GM12873 (cell line): ENCODE measurements around the gene KAT6B.

Source experiments
- CTCF ChIP-seq: IDR thresholded peaks from 2 replicates; pipeline ENCODE4 v1.5.1; 2012; ENCODE audit warnings: low read depth, mild to moderate bottlenecking, moderate library complexity, low read length, control low read depth; ENCODE audit not compliant: insufficient read depth; ENCODE audit errors: missing control alignments

KAT6B gene

GRCh38 chr10:74909670-74910069 lies 83.3 kb downstream of the KAT6B start:
- TF ChIP-seq CTCF: no peak

GRCh38 chr10:74910241-74910975 lies 84.0 kb downstream of the KAT6B start:
- no peak for TF ChIP-seq CTCF

- TF ChIP-seq CTCF: no peak
Observed at GRCh38 chr10:74910976-74911350, 84.6 kb downstream of the KAT6B start.

GRCh38 chr10:74912182-74912581 lies 85.8 kb downstream of the KAT6B start:
- no peak for TF ChIP-seq CTCF

GRCh38 chr10:74912682-74913081 lies 86.3 kb downstream of the KAT6B start:
- no peak for TF ChIP-seq CTCF

- TF ChIP-seq CTCF: peak; percentile 20
Observed at GRCh38 chr10:74913377-74913979, 87.1 kb downstream of the KAT6B start.

- TF ChIP-seq CTCF: no peak
Observed at GRCh38 chr10:74916283-74916682, 89.9 kb downstream of the KAT6B start.
